SKM-1 (cell line): ENCODE measurements around the gene VPS35L.
"Not testable (repeated sequence)": the region's sequence is repeated elsewhere in the genome, so short reads cannot be mapped to it uniquely, and the experiment has no call there.

Experiments used
- DNase-seq: peaks from one replicate; lab custom pipeline; 2025; ENCODE audit not compliant: unreplicated experiment; lab: John Stamatoyannopoulos, UW

Gene VPS35L

GRCh38 chr16:19528666-19529065 lies 26.8 kb upstream of the VPS35L start:
- DNase-seq = no peak

GRCh38 chr16:19532601-19533000 lies 22.9 kb upstream of the VPS35L start:
- DNase-seq = no peak

GRCh38 chr16:19540241-19540970 lies 15.1 kb upstream of the VPS35L start:
- no peak for DNase-seq

GRCh38 chr16:19542138-19542821 lies 13.2 kb upstream of the VPS35L start:
- no peak for DNase-seq

GRCh38 chr16:19543278-19543996 lies 12.1 kb upstream of the VPS35L start:
- DNase-seq = not testable (repeated sequence)

- DNase-seq = no peak
These were observed 7.4 kb upstream of the VPS35L start for GRCh38 chr16:19548144-19548543.

GRCh38 chr16:19549673-19550072 lies 5.8 kb upstream of the VPS35L start:
- no peak for DNase-seq

GRCh38 chr16:19555938-19556771 lies 652 bp downstream of the VPS35L start:
- no peak for DNase-seq

- DNase-seq = no peak
These were observed 3.9 kb downstream of the VPS35L start for GRCh38 chr16:19559242-19559910.

- no peak for DNase-seq
These were observed 4.6 kb downstream of the VPS35L start for GRCh38 chr16:19560078-19560477.

- no peak for DNase-seq
These were observed 7.9 kb downstream of the VPS35L start for GRCh38 chr16:19563377-19563776.

GRCh38 chr16:19566362-19566761 lies 10.9 kb downstream of the VPS35L start:
- DNase-seq = no peak

GRCh38 chr16:19567560-19567959 lies 12.1 kb downstream of the VPS35L start:
- DNase-seq = no peak

- DNase-seq = no peak
These were observed 18.5 kb downstream of the VPS35L start for GRCh38 chr16:19573997-19574396.

GRCh38 chr16:19574615-19575014 lies 19.1 kb downstream of the VPS35L start:
- DNase-seq = no peak

GRCh38 chr16:19578378-19578971 lies 23.0 kb downstream of the VPS35L start:
- no peak for DNase-seq

GRCh38 chr16:19582050-19582831 lies 26.7 kb downstream of the VPS35L start:
- DNase-seq = no peak

- peak; percentile 34 for DNase-seq
These were observed 28.3 kb downstream of the VPS35L start for GRCh38 chr16:19583665-19584300.

GRCh38 chr16:19588661-19589060 lies 33.2 kb downstream of the VPS35L start:
- no peak for DNase-seq
